IPS DF 4.7 (cell line): ENCODE results near the gene CEL.

Experiments
- DNase-seq: peaks from one replicate; pipeline ENCODE4 v3.0.0-alpha.2; 2013; ENCODE audit warnings: low spot score; ENCODE audit errors: extremely low read depth

The CEL gene

DNA sequence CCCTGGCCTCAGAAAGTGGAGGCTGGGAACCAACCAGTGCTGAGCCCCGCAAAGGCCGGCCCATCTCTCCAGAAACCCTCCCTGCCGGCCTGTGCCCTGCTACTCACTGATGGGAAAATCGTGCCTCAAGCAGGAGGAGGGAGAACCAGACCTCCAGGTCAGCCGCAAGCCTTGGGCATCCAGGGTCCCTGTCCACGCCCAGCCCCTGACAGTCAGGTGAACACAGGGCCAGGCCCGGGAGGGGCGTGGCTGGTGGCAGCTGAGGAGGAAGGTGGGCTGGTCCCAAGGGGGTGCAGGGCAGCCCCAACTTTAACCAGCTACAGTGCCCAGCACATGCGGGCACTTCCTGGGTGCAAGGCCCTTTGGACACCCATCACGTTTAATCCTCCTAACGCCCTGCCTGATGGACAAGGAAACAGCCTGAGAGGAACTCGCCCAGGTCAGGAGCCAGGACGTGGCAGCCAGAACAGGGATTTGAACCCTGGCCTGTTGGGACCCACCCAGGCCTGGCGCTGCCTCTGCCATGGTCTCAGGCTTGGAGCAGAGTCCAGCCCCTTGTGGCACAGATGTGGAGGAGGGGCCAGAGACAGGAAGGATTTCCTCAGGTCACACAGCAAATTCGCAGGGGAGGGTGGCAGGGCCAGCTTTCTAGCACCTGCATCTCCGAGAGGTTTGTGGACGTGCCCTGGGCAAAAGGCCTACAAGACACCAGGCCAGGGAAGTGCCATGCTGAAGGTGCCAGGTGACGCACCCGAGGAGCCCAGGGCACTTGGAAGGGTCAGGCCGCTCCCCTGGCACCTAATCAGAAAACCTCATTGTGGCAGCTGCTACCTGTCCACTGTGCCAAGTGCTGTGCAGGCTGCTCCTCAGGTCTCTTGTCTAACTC is 54.8 kb downstream of the CEL start:
- DNase-seq, result no peak

DNA sequence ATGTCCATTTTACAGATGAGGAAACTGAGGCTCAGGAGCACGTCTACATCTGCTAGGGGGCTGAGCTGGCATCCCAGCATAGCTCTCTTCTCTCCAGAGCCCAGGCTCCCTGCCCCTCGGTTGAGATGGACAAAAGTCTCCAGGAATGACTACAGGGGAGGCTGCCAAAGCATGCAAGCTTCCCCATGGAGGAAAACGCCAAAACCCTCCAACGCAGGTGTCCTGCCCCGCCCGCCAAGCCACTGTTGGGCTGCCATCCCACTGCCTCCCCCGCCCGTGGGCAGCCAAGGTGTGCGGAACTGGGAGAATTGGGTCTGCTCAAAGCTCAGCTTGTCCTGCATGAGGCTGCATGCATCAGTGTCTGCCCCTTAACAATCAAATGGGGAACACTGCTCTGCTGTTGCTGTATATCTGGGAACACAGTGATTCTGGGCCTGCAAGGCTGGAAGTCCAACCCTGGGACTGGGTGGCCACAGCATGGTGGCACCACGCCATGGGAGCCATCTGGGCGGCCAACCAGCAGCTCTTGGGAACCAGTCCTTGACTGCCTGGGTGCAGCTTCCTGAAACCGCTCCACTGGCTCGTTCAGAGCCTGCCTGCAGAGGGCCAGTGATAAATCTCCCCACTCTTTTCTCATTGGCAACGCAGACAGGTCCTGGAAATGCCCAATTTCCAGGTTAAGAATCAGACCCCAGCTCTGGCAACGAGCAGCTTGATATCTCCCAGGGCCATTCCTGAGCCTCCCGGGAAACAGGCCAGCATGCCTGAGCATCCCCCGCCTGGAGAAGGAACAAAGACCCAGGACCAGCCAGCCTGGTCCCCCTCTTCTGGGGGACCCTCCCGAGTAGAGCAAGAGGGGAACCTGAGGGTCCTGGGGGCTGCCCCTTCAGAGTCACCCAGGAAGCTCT is 55.7 kb downstream of the CEL start:
- DNase-seq, result no peak

DNA sequence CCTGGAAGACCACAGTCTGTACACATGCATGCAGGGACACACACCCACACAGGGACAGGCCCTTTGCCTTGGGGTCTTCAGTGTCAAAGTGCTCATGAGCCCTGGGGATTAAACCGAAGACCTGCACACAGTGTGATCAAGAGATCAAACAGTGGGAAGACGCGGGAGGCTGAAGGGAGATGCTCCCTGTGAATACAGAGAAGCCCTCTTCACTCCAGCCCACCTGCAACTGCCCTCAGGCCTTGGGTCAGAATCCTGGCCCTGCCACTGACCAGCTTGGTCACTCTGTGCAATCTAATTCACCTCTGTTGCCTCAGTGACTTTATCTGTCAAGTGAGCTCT is 56.4 kb downstream of the CEL start:
- no peak for DNase-seq

DNA sequence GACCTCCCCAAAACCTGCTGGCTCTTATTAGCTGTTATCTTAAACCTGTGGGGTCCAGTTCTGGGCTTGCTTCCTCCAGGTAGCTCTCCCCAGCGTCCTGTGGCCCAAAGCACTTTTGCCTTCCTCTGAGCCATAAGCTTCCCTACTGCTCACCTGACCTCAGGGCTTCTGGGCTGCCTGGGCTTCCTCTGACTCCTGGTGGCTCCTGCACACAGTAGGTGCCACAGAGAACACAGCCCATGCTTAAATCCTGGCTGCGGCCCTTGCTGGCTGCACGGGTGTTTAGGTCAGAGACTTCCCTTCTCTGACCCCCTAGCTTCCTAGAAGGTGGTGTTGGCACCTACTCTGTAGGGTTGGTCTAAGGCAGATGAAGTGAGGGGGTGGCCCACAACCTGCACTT is 56.8 kb downstream of the CEL start:
- DNase-seq, result no peak

DNA sequence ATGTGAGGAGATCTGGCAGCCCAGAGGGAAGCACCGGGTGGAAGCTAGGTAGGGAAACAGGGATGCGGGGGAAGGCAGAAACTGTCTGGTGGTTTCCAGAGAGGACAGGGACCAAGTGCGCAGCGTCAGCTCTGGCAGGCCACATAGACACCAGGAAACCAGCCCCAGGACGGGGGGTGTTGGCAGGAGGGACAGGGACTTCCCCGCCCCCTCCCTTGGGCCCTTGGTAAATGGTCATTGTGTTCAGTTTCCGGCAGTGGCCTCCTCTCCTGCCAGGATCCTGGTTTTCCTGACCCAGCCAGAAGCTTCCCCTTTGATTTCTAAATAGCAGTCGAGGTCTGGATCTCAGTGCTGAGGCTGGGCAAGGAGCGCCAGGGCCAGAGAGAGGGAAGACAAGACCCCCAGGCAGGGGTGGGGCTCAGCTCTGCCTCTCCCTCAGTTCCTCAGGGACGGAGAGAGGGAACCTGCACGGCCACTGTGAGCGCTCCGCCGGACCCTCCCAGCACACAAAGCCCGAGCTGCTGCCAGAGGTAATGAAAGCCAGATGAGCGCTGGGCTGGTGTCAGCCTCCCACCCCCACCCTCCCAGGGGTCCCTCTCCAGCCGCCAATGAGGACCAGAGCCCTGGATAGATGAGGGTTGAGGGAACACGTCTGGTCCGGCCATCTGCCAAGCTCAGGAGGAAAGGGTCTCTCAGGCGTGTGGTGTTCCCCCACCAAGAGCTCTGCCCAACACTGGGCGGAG is 57.5 kb downstream of the CEL start:
- DNase-seq, result no peak

DNA sequence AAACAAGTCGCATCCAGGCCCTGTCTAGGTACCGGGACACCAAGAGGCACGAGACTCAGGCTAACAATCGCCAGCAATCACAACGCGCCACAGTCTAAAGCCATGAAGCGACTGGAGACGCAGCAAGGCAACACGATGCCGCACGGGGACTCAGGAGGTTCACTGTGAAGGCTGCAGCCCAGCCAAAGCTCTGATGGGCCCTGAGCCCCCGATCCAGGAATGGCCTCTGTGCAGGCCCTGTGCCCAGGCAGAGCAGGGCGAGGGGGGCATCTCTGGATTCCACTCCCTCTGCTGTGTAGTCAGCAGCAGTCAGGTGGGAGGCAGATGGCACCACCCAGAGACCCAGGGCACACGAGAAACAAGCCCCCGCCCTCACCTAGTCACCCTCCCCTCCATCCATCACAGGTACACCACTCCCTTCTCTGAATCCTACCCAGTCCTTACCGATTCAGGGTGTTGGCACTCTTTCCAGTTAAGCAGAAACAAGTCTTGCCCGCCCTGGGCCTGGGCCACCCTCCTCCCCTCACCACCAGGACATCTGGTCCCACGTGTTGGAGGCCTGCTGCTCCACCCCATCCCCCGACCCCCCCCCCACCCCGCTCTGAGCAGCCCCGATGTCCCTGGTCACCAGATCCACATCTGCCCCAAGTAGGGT is 58.2 kb downstream of the CEL start:
- no peak for DNase-seq

DNA sequence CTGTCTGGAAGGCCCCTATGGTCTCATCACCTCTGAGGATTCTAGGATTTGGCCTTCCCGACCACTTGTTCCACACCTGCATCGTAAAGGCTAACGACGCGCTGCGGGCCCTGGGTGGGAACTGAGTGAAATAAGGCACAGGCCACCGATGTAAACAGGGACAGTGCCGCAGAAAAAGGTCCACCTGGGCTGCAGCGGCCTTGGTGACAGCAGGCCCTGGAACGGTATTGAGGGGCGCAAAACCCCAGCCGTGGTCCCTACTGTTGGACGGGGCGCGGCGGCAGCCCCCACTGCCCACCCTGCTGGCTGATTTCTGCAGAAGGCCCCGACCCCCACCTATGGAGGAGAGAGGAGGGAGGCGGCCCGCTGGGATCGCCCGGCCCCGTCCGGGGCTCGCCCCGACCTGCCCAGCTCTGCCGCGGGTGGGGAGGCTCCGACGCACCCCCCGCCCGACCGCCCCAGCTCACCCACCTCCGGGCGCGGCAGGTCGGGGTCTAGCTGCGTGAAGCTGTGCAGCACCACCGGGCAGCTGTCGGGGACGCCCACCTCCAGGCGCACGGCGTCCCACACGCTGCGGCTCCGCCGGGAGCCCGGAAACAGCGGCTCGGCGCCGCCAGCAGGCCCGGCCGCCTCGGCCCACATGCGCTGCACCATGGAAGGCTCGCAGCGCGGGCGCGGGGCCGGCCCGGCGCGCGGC is 58.9 kb downstream of the CEL start:
- no peak for DNase-seq
